Gastrocnemius medialis (tissue), 4 donors: Measurements from ENCODE around the gene SSNA1.

ENCODE experiments used
- POLR2A ChIP-seq, 2 donors: fragments of 450-650 bp; IDR thresholded peaks; one replicate each; pipeline ENCODE4 v1.6.1; 2017; ENCODE audit warnings: antibody characterized with exemption in 2 of 2, mild to moderate bottlenecking in 2 of 2, moderate library complexity in 2 of 2
- TF ChIP-seq, protein P1 (sequence below), 5 experiments: fragments of 450-650 bp in 3 of 5; fragments of 200-600 bp in 2 of 5; sonication (generic) in 2 of 5; IDR thresholded peaks in 4 of 5; conservative IDR thresholded peaks in 1 of 5; 1 replicate in 4 of 5; 2 replicates in 1 of 5; pipeline ENCODE4 v1.5.1; 2016 to 2019; ENCODE audit warnings: antibody characterized with exemption in 5 of 5, mild to moderate bottlenecking in 3 of 5, moderate library complexity in 3 of 5

DNA sequence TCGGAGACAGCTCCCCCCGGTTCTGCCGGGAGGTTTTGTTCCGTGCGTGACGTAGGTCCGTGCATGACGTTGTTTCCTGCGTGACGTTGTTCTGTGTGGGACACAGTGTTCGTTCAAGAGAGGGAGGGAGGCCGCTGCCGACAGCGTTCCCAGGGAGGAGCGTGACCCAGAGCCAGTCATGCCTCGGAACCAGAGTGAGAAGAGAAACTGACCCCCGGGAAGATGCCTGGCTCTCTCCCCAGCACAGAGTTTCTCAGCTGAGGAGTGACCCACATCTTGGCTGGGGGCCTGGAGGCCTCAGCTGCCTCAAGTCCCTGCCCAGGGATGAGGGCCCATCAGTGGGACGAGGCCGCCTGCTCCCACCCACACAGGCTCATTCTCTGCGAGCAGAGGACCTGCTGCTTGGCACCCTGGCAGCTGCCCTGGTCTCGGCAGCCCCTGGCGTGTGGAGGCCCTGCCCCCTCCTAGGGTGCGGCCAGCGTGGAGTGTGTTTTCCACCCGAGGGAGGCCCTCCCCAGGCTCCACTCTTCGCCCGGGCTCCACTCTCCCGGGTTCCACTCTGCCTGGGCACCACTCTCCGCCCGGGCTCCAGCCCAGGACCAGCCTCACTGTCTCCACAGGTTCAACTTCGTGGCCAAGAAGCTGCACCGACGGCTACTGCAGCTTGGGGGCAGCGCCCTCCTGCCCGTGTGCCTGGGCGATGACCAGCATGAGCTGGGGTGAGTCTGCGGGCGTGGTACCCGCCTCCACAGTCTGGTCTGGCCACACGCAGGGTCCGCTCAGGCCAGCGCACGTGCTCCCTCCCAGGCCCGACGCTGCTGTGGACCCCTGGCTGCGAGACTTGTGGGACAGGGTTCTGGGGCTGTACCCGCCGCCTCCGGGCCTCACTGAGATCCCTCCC lies 24.9 kb downstream of the SSNA1 start:
- no peak for TF ChIP-seq POLR2A (IDR thresholded peaks at IDR 0.05)
- TF ChIP-seq, protein P1, sequence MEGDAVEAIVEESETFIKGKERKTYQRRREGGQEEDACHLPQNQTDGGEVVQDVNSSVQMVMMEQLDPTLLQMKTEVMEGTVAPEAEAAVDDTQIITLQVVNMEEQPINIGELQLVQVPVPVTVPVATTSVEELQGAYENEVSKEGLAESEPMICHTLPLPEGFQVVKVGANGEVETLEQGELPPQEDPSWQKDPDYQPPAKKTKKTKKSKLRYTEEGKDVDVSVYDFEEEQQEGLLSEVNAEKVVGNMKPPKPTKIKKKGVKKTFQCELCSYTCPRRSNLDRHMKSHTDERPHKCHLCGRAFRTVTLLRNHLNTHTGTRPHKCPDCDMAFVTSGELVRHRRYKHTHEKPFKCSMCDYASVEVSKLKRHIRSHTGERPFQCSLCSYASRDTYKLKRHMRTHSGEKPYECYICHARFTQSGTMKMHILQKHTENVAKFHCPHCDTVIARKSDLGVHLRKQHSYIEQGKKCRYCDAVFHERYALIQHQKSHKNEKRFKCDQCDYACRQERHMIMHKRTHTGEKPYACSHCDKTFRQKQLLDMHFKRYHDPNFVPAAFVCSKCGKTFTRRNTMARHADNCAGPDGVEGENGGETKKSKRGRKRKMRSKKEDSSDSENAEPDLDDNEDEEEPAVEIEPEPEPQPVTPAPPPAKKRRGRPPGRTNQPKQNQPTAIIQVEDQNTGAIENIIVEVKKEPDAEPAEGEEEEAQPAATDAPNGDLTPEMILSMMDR (IDR thresholded peaks at IDR 0.05 in 4 of 5, conservative IDR thresholded peaks at IDR 0.05 in 1 of 5): no peak
